ENCODE data around the gene JPH3. TPM values are rescaled to one million over a fixed set of nuclear protein-coding genes. Genes with fewer than 3 reads are reported as not detected.

Gene JPH3
- total RNA-seq, 2 donors from 2014 or later: 37.0 to 39.1 TPM

- no peaks in the 10 kb centered on the region for H3K27me3 ChIP-seq (ENCODE audit: control insufficient read depth, insufficient read depth, low read length, poor library complexity, severe bottlenecking)
- TF ChIP-seq CTCF (conservative IDR thresholded peaks at IDR 0.05): no peak
- H3K4me3 Mint-ChIP-seq: no peak overlapping the region
- no peak overlapping the region for H3K27ac ChIP-seq (ENCODE audit: low read depth, low read length)
- H3K4me1 ChIP-seq (ENCODE audit: control insufficient read depth, insufficient read depth, low read length): no peaks in the 10 kb centered on the region
- no peak overlapping the region for H3K27ac Mint-ChIP-seq
- H3K9me3 ChIP-seq (ENCODE audit: control insufficient read depth, low read length): no peaks in the 10 kb centered on the region
- peaks cover 7% of the 10 kb centered on the region for H3K4me1 Mint-ChIP-seq
- DNase-seq: no peak
- 88 to 92% methylated on average over 13 to 14 of the region's 14 CpGs for WGBS, 2 experiments (ENCODE audit: insufficient coverage in 1 of 2, insufficient read length in 1 of 2)
- H3K9me3 Mint-ChIP-seq: no peaks in the 10 kb centered on the region
- H3K27me3 Mint-ChIP-seq (ENCODE audit: insufficient read depth): no peaks in the 10 kb centered on the region
- H3K36me3 Mint-ChIP-seq (ENCODE audit: low read depth): peaks cover 2% of the 10 kb centered on the region
- no peak overlapping the region for H3K4me3 ChIP-seq (ENCODE audit: low read length)
- H3K9ac ChIP-seq (ENCODE audit: extremely low read depth, low read length, poor library complexity, severe bottlenecking): no peak overlapping the region
- H3K36me3 ChIP-seq (ENCODE audit: control insufficient read depth, insufficient read depth, low read length): no peaks in the 10 kb centered on the region
Measured at GRCh38 chr16:87656328-87656727, 54.0 kb downstream of the JPH3 start.

DNA sequence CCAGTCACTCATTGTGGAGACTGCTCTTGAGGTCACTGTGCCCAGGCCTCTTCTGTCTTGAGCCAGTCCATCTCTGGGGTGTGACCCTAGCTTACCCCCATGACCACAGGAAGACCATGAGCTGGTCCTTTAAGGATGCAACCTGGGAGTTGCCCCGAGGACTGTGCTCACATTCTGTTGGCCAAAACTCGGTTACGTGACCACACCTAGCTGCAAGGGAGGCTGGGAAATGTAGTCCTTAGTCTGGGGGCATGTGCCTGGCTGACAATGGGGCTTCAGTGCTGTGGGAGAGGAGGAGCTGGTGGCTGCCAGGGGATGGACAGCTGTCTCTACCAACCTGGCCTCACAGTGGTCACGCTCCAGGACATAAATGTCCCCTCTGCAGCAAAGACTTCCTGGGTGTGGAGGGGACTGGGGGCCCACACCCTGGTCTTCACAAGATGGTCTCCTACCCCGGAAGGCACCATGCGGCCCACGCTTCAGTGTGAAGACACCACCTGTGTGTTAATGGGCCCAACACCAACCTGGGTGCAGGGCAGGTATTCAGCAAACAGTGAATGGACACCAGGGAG lies 55.4 kb downstream of the JPH3 start:
- Mint-ChIP-seq H3K27ac (no peak overlapping the region), H3K9me3 (no peaks in the 10 kb centered on the region), H3K36me3 (ENCODE audit: low read depth) (no peaks in the 10 kb centered on the region), H3K27me3 (ENCODE audit: insufficient read depth) (no peaks in the 10 kb centered on the region), H3K4me3 (no peak overlapping the region), H3K4me1 (peaks cover 7% of the 10 kb centered on the region)
- 74 to 100% methylated on average over 3 to 7 of the region's 7 CpGs for WGBS, 2 experiments (ENCODE audit: insufficient coverage in 1 of 2, insufficient read length in 1 of 2)
- peak; percentile 91 for DNase-seq
- H3K4me3 ChIP-seq (ENCODE audit: low read length): no peak overlapping the region
- no peaks in the 10 kb centered on the region for H3K4me1 ChIP-seq (ENCODE audit: control insufficient read depth, insufficient read depth, low read length)
- no peaks in the 10 kb centered on the region for H3K36me3 ChIP-seq (ENCODE audit: control insufficient read depth, insufficient read depth, low read length)
- no peaks in the 10 kb centered on the region for H3K27me3 ChIP-seq (ENCODE audit: control insufficient read depth, insufficient read depth, low read length, poor library complexity, severe bottlenecking)
- H3K9ac ChIP-seq (ENCODE audit: extremely low read depth, low read length, poor library complexity, severe bottlenecking): no peak overlapping the region
- no peak overlapping the region for H3K27ac ChIP-seq (ENCODE audit: low read depth, low read length)
- no peak for TF ChIP-seq CTCF (conservative IDR thresholded peaks at IDR 0.05)
- no peaks in the 10 kb centered on the region for H3K9me3 ChIP-seq (ENCODE audit: control insufficient read depth, low read length)

DNA sequence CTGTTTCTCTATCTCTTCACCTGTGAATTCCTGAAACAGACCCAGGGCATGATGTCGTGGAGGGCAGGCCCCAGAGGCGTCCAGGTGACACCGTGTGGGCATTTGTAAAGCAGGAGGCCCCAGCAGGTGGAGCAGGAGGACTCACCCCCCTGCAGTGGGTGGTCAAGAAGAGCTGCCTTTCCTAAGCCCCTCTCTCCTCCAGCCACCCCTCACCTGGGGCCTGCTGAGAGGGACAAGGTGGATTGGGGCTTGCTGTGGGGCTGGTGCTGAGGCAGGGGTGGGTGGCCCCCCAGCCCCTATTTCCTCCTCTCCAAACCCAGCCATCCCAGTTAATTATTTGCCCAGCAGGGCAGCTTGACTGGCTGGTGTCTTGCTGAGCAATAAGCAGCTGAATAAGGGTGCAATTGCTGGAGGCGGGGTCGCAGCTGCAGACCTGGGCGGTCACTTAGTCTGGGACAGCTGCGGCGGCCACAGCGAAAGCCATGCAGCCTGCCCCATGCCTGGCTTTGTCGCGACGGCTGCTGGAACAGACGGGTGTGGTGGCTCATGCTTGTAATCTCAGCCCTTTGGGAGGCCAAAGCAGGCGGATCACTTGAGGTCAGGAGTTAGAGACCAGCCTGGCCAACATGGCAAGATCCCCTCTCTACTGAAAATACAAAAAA lies 56.4 kb downstream of the JPH3 start:
- peaks cover 7% of the 10 kb centered on the region for H3K4me1 Mint-ChIP-seq
- no peak overlapping the region for H3K27ac Mint-ChIP-seq
- H3K27ac ChIP-seq (ENCODE audit: low read depth, low read length): peak overlapping the region; percentile 53
- no peak overlapping the region for H3K4me3 Mint-ChIP-seq
- no peaks in the 10 kb centered on the region for H3K9me3 Mint-ChIP-seq
- H3K9me3 ChIP-seq (ENCODE audit: control insufficient read depth, low read length): no peaks in the 10 kb centered on the region
- DNase-seq: no peak
- H3K27me3 ChIP-seq (ENCODE audit: control insufficient read depth, insufficient read depth, low read length, poor library complexity, severe bottlenecking): no peaks in the 10 kb centered on the region
- WGBS, 2 experiments (ENCODE audit: insufficient coverage in 1 of 2, insufficient read length in 1 of 2): 59 to 75% methylated on average over 10 to 14 of the region's 14 CpGs
- no peaks in the 10 kb centered on the region for H3K36me3 ChIP-seq (ENCODE audit: control insufficient read depth, insufficient read depth, low read length)
- no peak overlapping the region for H3K4me3 ChIP-seq (ENCODE audit: low read length)
- no peak overlapping the region for H3K9ac ChIP-seq (ENCODE audit: extremely low read depth, low read length, poor library complexity, severe bottlenecking)
- H3K4me1 ChIP-seq (ENCODE audit: control insufficient read depth, insufficient read depth, low read length): no peaks in the 10 kb centered on the region
- peak; percentile 20 for TF ChIP-seq CTCF (conservative IDR thresholded peaks at IDR 0.05)
- no peaks in the 10 kb centered on the region for H3K36me3 Mint-ChIP-seq (ENCODE audit: low read depth)
- H3K27me3 Mint-ChIP-seq (ENCODE audit: insufficient read depth): no peaks in the 10 kb centered on the region

Measured in endodermal cell (in vitro differentiated cells).